Activated CD8-positive, alpha-beta T cell treated with anti-CD3 and anti-CD28 coated beads for 36 hours (primary cell): Measurements from ENCODE around the gene EQTN. TPM values are rescaled to one million over a fixed set of nuclear protein-coding genes. Genes with fewer than 3 reads are reported as not detected.

Experiments used
- ATAC-seq: fragments of 200-7000 bp; cut with Tn5 transposase; one replicate; pipeline ENCODE4 v1.10.0; 2021; ENCODE audit warnings: mild to moderate bottlenecking, moderate library complexity
- CTCF ChIA-PET: fragments of 350-600 bp; sonication (Branson Sonifier 250); formaldehyde crosslinking; loops from one replicate; lab custom pipeline; 2021; ENCODE audit warnings: antibody characterized with exemption; lab: Charles Lee
- POLR2A ChIA-PET: fragments of 350-600 bp; sonication (Branson Sonifier 250); formaldehyde crosslinking; loops from one replicate; lab custom pipeline; 2021; ENCODE audit warnings: antibody characterized with exemption; lab: Charles Lee
- DNase-seq: peaks from one replicate; pipeline ENCODE4 v3.0.0-alpha.2; 2020
- H3K27ac Mint-ChIP-seq: one replicate; pipeline ENCODE4 v1.8.0; 2021; ENCODE audit warnings: mild to moderate bottlenecking, mixed read lengths
- H3K27me3 Mint-ChIP-seq: one replicate; pipeline ENCODE4 v1.8.0; 2021; ENCODE audit warnings: mixed read lengths
- H3K36me3 Mint-ChIP-seq: one replicate; pipeline ENCODE4 v1.8.0; 2021; ENCODE audit warnings: low read depth, mixed read lengths
- H3K4me1 Mint-ChIP-seq: one replicate; pipeline ENCODE4 v1.8.0; 2021; ENCODE audit warnings: low read depth, mixed read lengths
- H3K4me3 Mint-ChIP-seq: one replicate; pipeline ENCODE4 v1.8.0; 2021; ENCODE audit warnings: mild to moderate bottlenecking, moderate library complexity, mixed read lengths
- H3K9me3 Mint-ChIP-seq: one replicate; pipeline ENCODE4 v1.8.0; 2021; ENCODE audit warnings: mixed read lengths
- CTCF ChIP-seq: fragments of 200-600 bp; IDR thresholded peaks from one replicate; pipeline ENCODE4 v1.8.0; 2022; ENCODE audit warnings: antibody characterized with exemption, mild to moderate bottlenecking
- intact Hi-C: fragments of 100-400 bp; cut with micrococcal nuclease; formaldehyde crosslinking; loops from one replicate; pipeline ENCODE4 v1.10.0; 2022
- total RNA-seq, 2 experiments: library from RNA; stranded (reverse); gene quantifications; one replicate each; pipeline ENCODE4 v1.2.3, GENCODE V29; 2021

Gene EQTN
- total RNA-seq, 2 experiments from 2014 or later: not detected

- Mint-ChIP-seq H3K9me3 (no peaks in the 10 kb centered on the region), H3K36me3 (no peaks in the 10 kb centered on the region), H3K4me3 (no peak overlapping the region), H3K27me3 (no peaks in the 10 kb centered on the region), H3K27ac (no peak overlapping the region), H3K4me1 (no peaks in the 10 kb centered on the region)
- ChIA-PET CTCF (no interaction called here), POLR2A (no interaction called here)
- ATAC-seq: no peak
- intact Hi-C loops: no loop called here
- no peak for TF ChIP-seq CTCF
- no peak for DNase-seq
Measured at GRCh38 chr9:27339661-27340284, 42.8 kb upstream of the EQTN start.

GRCh38 chr9:27338527-27338903, 41.6 kb upstream of the EQTN start:
- intact Hi-C loops: no loop called here
- Mint-ChIP-seq H3K4me1 (no peaks in the 10 kb centered on the region), H3K4me3 (no peak overlapping the region), H3K27ac (no peak overlapping the region), H3K27me3 (peaks cover 3% of the 10 kb centered on the region), H3K9me3 (no peaks in the 10 kb centered on the region), H3K36me3 (no peaks in the 10 kb centered on the region)
- TF ChIP-seq CTCF: no peak
- CTCF ChIA-PET: no interaction called here
- DNase-seq (no peak), ATAC-seq (no peak)
- POLR2A ChIA-PET: no interaction called here

GRCh38 chr9:27337833-27338526, 41.0 kb upstream of the EQTN start:
- intact Hi-C loops: no loop called here
- Mint-ChIP-seq H3K4me3 (no peak overlapping the region), H3K36me3 (no peaks in the 10 kb centered on the region), H3K27ac (no peak overlapping the region), H3K27me3 (peaks cover 3% of the 10 kb centered on the region), H3K9me3 (no peaks in the 10 kb centered on the region), H3K4me1 (no peaks in the 10 kb centered on the region)
- ATAC-seq: no peak
- ChIA-PET POLR2A (no interaction called here), CTCF (interaction anchor here (3.3 kb wide), 1 partner anchor 192 kb away, joined by 13 read pairs; the partner anchor contains the start of gene MOB3B)
- no peak for TF ChIP-seq CTCF
- no peak for DNase-seq

- ATAC-seq: no peak
- no peaks in the 10 kb centered on the region for H3K9me3 Mint-ChIP-seq
- no peak for DNase-seq
- no peak for TF ChIP-seq CTCF
- intact Hi-C loops: no loop called here
- H3K36me3 Mint-ChIP-seq: no peaks in the 10 kb centered on the region
- H3K4me3 Mint-ChIP-seq: no peak overlapping the region
- no peaks in the 10 kb centered on the region for H3K4me1 Mint-ChIP-seq
- peaks cover 3% of the 10 kb centered on the region for H3K27me3 Mint-ChIP-seq
- CTCF ChIA-PET: interaction anchor here (3.3 kb wide), 1 partner anchor 193 kb away, joined by 13 read pairs; the partner anchor contains the start of gene MOB3B
- H3K27ac Mint-ChIP-seq: no peak overlapping the region
- POLR2A ChIA-PET: no interaction called here
Measured at GRCh38 chr9:27337236-27337635, 40.3 kb upstream of the EQTN start.

GRCh38 chr9:27336829-27337228, 39.9 kb upstream of the EQTN start:
- H3K4me1 Mint-ChIP-seq: no peaks in the 10 kb centered on the region
- H3K27me3 Mint-ChIP-seq: peaks cover 3% of the 10 kb centered on the region
- no peak overlapping the region for H3K4me3 Mint-ChIP-seq
- ATAC-seq (no peak), DNase-seq (no peak)
- no peak overlapping the region for H3K27ac Mint-ChIP-seq
- ChIA-PET CTCF (interaction anchor here (3.3 kb wide), 1 partner anchor 193 kb away, joined by 13 read pairs; the partner anchor contains the start of gene MOB3B), POLR2A (no interaction called here)
- TF ChIP-seq CTCF: no peak
- intact Hi-C loops: no loop called here
- no peaks in the 10 kb centered on the region for H3K9me3 Mint-ChIP-seq
- H3K36me3 Mint-ChIP-seq: no peaks in the 10 kb centered on the region
